Islet of Langerhans (tissue), 1 donor: Measurements from ENCODE around the gene PPP3R1.
A peak's percentile ranks its signal among the peaks of the same experiment; 100 is the strongest.

ENCODE experiments used
- FAIRE-seq: peaks from one replicate; lab custom pipeline; 2011; peaks lifted over from hg19 to GRCh38; lab: Jason Lieb, UNC

Gene PPP3R1

GRCh38 chr2:68230241-68231060, 21.9 kb downstream of the PPP3R1 start:
- FAIRE-seq = no peak

DNA sequence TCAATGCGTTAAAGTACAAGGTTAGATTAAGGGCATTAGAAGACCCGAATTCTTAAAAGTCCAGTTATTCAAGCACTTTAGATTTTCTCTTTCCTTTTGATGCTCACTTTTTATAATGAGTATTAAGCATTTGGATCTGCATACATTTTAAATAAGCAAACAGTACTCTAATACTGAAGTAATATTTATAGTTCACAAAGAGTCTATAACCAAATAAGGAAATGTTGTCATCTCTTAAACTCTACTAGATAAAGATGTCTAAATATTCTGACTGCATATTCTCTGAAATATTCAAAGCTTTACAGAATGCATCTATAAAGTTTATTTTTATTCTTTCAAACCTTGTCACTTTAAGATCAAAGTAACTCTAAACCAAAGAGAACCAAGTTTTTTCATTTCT, 25.5 kb downstream of the PPP3R1 start:
- peak; percentile 17 for FAIRE-seq

DNA sequence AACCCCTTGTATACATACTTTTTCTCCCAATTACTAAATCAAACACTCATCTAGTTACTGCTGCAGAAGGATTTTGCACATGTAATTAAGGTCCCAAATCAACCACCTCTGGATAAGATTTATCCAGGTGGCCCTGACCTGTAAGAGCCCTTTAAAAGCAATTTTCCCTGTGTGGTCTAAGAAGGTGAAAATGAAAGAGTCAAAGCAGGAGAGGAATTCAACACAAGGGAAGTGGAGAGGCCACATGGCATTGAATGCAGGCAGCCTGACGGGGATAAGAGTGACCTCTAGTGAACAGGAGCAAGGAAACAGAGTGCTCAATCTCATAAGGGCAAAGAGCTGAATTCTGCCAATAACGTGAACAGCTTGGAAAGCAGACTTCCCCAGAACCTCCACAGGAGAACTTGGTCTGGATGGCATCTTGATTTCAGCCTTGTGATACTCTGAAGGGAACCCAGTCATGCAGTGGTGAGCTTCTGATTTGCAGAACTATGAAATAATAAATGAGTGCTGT, 27.2 kb downstream of the PPP3R1 start:
- peak; percentile 43 for FAIRE-seq

- FAIRE-seq = peak; percentile 41
Measured at GRCh38 chr2:68223419-68223818, 28.9 kb downstream of the PPP3R1 start.

DNA sequence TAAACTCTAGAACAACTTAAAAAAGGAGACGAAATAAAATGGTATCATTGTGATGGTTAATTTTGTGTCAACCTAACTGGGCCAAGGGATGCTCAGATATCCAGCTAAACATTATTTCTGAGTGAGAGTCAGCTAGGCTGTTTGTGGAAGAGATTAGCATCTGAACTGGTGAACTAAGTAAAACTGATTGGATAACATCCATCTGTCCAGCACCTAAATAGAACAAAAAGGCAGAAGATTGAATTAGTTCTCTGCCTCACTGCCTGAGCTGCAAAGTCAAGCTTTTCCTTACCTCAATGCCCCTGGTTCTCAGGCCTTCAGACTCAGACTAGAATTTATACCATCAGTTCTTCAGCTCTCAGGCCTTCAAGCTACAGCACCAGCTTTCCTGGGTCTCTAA, 30.0 kb downstream of the PPP3R1 start:
- no peak for FAIRE-seq

DNA sequence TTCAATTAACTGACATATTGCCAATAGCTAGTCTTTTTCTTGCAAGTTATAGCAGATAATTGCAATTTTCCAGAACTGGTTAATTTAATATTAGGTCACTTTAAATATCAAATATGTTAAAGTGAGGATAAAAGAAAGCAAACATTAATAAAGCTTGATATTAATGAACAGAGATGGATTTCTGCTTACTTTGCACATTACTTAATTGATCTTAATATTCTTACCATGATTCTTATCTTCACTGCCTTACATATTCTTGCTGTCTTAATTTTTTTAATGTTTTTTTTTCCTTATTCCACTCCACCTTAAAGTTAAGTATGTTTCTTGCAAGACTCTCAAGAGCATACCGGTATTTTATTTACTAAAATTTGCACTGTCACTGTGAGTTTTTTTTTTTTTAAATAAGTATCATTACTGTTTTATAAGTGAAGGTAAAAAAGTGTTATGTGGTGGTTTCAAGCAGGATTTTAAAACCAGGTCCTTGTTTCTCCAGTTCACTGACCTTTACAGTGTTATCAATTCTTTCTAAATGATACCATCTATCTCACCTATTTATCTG, 33.9 kb downstream of the PPP3R1 start:
- no peak for FAIRE-seq

DNA sequence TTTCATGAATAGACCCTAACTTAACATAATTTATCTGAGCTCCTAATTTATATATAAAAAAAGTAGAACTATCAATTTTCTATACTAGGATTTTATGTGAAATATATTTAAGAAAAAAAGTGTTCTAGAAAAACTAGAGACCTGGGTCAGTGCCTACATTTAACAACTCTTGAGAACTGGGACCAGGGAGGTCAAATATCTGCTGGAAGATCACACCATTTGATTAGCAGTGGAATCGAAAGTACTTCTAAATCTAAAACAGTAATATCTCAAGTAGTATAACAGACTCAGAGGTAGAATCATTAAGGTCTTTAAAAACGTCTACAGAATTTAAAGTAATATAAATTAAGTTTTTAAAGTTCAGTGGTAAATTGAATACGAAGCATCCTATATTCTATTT, 34.6 kb downstream of the PPP3R1 start:
- peak; percentile 77 for FAIRE-seq

DNA sequence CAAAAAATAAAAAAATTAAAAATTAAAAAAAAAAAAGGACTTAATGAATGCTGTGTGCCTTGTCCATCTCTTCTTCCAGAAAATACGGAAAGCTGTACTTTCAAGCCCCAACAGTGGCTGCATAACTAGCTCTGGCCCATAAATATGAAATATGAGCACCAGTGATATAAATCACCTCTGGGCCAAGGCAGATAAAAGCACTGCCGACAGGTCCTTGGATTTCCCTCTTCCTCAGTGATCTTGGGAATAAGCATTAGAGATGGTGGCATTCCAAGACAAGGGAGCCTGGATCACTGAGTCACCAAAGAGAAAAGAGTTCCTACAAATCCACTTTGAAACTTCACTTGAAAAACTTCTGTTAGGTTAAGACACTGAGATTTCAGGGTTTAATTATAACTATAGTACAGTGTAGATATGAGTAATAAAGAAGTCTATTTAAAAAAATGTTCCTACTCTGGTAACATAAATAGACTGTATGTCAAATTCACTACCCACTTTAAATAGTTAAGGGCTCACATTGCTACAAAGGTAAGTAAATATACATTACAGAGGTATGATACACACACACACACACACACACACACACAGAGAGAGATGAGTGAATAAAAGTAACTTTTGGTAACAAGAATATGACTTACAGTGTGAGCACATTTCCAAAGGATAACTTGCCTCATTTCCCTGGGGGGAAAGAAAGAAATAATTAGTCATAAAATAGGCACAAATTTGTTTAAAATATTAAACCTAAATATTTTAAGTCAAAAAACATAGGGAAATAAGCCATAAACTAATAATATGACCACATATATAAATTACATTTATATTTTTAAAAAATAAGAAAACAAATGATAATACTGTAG, 35.6 kb downstream of the PPP3R1 start:
- peak; percentile 75 for FAIRE-seq

DNA sequence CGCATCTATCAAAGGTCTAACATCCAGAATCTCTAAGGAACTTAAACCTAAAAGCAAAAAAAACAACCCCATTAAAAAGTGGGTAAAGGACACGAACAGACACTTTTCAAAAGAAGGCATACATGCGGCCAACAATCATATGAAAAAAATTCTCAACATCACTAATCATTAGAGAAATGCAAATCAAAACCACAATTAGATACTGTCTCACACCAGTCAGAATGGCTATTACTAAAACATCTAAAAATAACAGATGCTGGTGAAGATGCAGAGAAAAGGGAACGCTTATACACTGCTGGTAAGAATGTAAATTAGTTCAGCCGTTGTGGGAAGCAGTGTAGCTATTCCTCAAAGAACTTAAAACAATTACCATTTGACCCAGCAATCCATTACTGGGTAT, 38.0 kb downstream of the PPP3R1 start:
- no peak for FAIRE-seq

- no peak for FAIRE-seq
Measured at GRCh38 chr2:68206793-68207192, 45.5 kb downstream of the PPP3R1 start.

GRCh38 chr2:68203587-68203986, 48.7 kb downstream of the PPP3R1 start:
- FAIRE-seq = no peak

DNA sequence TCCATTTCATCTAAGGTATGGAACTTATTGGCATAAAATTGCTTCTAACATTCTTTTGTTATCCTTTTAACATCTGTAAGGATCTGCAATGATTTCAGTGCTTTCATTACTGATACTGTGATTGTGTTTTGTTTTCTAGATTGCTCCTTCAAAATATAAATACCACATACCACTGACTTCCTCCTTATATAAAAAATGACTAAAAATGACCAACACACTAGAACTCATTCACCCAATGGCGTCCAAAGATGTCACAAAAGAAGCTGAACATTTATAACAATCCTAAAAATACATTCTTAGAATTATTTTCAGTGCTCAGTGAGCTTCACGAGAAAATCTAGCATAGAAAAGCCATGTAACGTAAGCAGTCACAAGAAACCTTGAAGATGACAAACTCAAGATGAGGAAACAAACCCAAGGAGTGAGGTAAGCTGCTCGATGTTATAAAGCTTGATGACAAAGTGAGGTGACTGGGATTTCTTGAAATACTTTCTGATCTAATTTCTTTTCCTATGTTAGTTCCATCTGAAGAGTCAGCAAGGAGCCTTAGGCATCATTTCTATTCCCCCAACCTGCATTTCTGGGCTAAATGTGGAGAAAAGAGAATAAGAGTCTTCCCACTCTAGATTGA, 52.1 kb downstream of the PPP3R1 start:
- no peak for FAIRE-seq

DNA sequence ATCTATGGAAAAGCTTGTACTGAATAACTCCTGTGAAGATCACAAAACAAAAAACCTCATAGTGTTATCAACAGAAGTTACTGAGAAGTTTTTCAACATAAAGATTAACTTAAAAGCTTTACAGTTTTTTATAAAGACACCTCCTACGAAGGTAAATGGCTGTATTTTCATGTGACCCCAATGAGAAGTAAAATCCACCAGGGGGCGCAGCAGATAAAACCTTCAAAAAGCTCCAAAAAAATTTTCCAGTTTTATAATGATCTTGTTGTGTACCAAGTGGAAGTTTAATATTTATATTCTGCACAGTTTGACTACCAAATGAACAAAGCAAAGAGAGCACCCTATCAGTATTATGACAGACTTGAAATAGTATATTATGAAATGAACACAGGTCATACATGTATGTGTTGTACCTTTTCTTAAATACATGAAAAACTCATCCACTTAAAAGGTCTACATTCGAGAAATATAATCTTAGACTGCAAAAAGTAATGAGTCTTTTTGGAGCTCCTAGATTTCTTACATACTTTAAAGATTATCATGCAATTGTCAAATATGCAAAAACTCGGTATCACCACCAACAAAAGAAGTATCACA, 56.1 kb downstream of the PPP3R1 start:
- peak; percentile 89 for FAIRE-seq

DNA sequence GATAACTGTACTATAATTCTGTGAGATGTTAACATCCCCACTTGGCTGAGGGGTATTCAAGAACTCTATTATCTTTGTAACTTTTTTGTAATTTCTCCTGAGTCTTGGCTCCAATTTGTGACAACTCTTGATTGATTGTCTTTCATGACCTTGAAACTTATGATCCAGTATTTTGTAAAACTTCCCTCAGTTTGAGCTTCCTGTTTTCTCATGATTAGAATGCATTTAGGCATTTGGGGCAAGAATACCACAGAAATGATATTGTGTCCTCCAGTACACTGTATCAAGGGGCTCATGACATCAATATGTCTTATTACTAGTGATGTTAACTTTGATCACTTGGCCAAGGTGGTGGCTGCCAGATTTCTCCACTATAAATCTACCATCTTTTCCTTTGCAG, 57.2 kb downstream of the PPP3R1 start:
- no peak for FAIRE-seq

DNA sequence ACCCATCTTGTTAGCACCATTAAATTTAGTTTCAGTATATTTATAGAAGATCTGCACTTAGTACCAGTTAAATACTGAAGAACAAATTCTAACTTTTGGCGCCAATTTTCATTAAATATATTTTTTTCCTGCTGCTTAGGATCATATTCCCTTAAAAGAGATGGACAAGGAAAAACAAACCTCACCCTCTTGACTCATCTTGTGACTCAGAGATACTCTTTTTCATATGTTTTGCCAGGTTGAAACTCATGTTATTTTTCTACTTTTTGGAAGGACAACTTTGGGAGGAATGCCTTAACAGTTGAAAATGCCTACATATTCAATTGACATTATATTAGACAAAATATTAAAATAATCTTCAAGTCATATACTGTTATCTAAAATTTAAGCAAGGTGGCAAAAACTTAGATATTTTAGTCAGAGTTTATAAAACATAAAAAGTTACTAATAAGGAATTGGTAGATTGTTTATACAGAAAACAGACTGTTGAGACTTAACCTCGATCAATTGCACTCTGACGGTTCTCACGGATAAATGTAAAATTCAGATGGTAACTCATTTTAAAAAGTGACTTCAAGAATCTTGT, 58.5 kb downstream of the PPP3R1 start:
- FAIRE-seq = peak; percentile 91

- no peak for FAIRE-seq
Measured at GRCh38 chr2:68193144-68193543, 59.2 kb downstream of the PPP3R1 start.

DNA sequence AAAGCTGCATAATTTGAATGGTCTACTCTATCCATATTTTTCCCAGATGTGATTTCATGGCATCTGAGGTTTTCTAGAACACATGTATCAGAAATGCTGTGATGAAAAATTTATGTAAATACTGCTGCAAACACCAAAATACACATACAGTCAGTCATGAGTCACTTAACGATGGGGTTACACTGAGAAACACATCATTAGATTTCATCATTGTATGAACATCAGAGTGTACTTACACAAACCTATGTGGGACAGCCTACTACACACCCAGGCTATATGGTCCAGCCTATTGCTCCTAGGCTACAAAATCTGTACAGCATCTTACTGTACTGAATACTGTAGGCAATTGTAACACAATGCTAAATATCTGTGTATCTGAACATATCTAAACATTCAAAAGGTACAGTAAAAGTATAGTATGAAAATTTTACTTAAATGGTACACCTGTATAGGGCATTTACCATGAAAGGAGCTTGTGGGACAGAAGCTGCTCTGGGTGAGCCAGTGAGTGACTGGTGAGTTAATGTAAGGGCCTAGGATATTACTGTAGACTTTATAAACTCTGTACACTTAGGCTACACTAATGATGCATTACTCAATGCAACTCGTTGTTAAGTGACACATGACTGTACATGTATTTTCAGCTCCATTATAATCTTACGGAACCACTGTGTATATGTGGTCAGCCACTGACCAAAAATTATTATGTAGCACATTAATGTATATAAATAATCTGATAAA, 61.2 kb downstream of the PPP3R1 start:
- no peak for FAIRE-seq

DNA sequence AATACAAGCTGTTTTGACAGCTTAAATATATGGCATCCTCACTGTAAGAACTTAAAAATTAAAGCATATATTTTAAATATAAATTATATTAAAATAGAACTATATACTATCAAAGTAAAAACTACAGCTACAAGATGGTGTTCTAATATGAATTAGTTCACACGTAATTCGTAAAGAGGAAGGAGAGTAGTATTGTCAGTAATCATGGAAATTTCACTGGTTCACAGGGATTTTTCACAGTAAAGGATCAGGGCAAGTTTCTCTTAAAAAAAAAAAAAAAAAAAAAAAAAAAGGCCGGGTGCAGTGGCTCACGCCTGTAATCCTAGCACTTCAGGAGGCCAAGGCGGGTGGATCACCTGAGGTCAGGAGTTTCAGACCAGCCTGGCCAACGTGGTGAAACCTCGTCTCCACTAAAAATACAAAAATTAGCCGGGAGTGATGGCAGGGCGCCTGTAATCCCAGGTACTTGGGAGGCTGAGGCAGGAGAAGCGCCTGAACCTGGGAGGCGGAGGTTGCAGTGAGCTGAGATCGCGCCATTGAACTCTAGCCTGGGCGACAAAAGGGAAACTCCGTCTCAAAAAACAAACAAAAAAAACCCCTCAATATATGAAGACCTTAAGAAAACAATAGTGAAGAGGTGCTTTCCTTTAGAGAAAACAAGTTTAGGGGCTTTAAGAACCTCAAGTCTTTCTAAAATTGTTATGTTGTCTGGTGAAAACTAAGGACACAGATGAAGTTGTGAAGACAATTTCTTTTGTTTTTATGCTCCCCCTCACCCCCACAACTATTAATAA, 62.1 kb downstream of the PPP3R1 start:
- no peak for FAIRE-seq

GRCh38 chr2:68188831-68189230, 63.5 kb downstream of the PPP3R1 start:
- FAIRE-seq = peak; percentile 38

GRCh38 chr2:68187329-68187728, 65.0 kb downstream of the PPP3R1 start:
- FAIRE-seq = peak; percentile 60
